Hepatocyte (in vitro differentiated cells): ENCODE data around the gene DOK6. TPM values are rescaled to one million over a fixed set of nuclear protein-coding genes. Genes with fewer than 3 reads are reported as not detected.

Experiments
- DNase-seq: peaks from one replicate; pipeline ENCODE4 v3.0.0-alpha.2; 2016; ENCODE audit warnings: low spot score
- H2AFZ ChIP-seq: fragments of 200-600 bp; sonication (generic); 2 replicates; pipeline ENCODE4 v1.6.0; 2016; ENCODE audit warnings: antibody characterized with exemption, mild to moderate bottlenecking
- H3K27ac ChIP-seq: fragments of 200-600 bp; sonication (generic); 2 replicates; pipeline ENCODE4 v1.5.1; 2016; ENCODE audit warnings: mild to moderate bottlenecking
- H3K27me3 ChIP-seq: fragments of 200-600 bp; sonication (generic); 2 replicates; pipeline ENCODE4 v1.6.1; 2016
- H3K36me3 ChIP-seq: fragments of 200-600 bp; sonication (generic); replicated peaks from 2 replicates; pipeline ENCODE4 v1.5.1; 2016; ENCODE audit warnings: low read depth; ENCODE audit not compliant: insufficient read depth
- H3K4me1 ChIP-seq: fragments of 200-600 bp; sonication (generic); 2 replicates; pipeline ENCODE4 v1.5.1; 2016; ENCODE audit warnings: mild to moderate bottlenecking, moderate library complexity; ENCODE audit not compliant: insufficient read depth
- H3K4me2 ChIP-seq: fragments of 200-600 bp; sonication (generic); 2 replicates; pipeline ENCODE4 v1.6.0; 2016
- H3K4me3 ChIP-seq: fragments of 200-600 bp; sonication (generic); 2 replicates; pipeline ENCODE4 v1.5.1; 2016; ENCODE audit warnings: mild to moderate bottlenecking
- H3K79me2 ChIP-seq: fragments of 200-600 bp; sonication (generic); 2 replicates; pipeline ENCODE4 v1.6.0; 2017; ENCODE audit warnings: mild to moderate bottlenecking
- H3K9me2 ChIP-seq: fragments of 200-600 bp; sonication (generic); replicated peaks from 2 replicates; pipeline ENCODE4 v1.6.0; 2017; ENCODE audit warnings: mild to moderate bottlenecking; ENCODE audit not compliant: insufficient read depth
- H3K9me3 ChIP-seq: fragments of 200-600 bp; sonication (generic); 2 replicates; pipeline ENCODE4 v1.5.1; 2016; ENCODE audit warnings: low read depth, mild to moderate bottlenecking
- H4K20me1 ChIP-seq: fragments of 200-600 bp; sonication (generic); 2 replicates; pipeline ENCODE4 v1.6.0; 2016; ENCODE audit warnings: mild to moderate bottlenecking; ENCODE audit not compliant: insufficient read depth, poor library complexity, severe bottlenecking
- EZH2 ChIP-seq: fragments of 200-600 bp; sonication (generic); IDR thresholded peaks from 2 replicates; pipeline ENCODE4 v1.6.1; 2016; ENCODE audit warnings: antibody characterized with exemption, mild to moderate bottlenecking, borderline replicate concordance
- EZH2phosphoT487 ChIP-seq: fragments of 200-600 bp; sonication (generic); IDR thresholded peaks from one replicate; pipeline ENCODE4 v1.6.1; 2018; ENCODE audit warnings: antibody characterized with exemption, mild to moderate bottlenecking, low read depth, moderate library complexity; ENCODE audit not compliant: unreplicated experiment, severe bottlenecking
- WGBS: methylation state at CpG from one replicate; pipeline ENCODE4 v1.1.6; 2016; ENCODE audit warnings: low lambda C conversion rate; ENCODE audit errors: missing lambda C conversion rate; 5-methylcytosine and 5-hydroxymethylcytosine counted together
- polyA plus RNA-seq: library from polyadenylated mRNA; unstranded; fragments of >200 nt; fragmentation: Nextera tagmentation; extraction: Ambion mirVana; gene quantifications from 2 replicates; pipeline ENCODE4 v1.2.1, GENCODE V29; 2016
- total RNA-seq: library from RNA; depleted of rRNA; stranded (reverse); fragments of >200 nt; gene quantifications from 2 replicates; pipeline ENCODE4 v1.2.3, GENCODE V29; 2014
- TF ChIP-seq, protein P1 (sequence below): fragments of 200-600 bp; sonication (generic); IDR thresholded peaks from 2 replicates; pipeline ENCODE4 v1.5.1; 2016; ENCODE audit warnings: antibody characterized with exemption, mild to moderate bottlenecking; ENCODE audit not compliant: poor library complexity

Gene DOK6
- total and polyA plus RNA-seq, 2 experiments from 2014 or later = 2.6 to 4.0 TPM

GRCh38 chr18:69490072-69490471 lies 89.4 kb downstream of the DOK6 start:
- no peaks in the 10 kb centered on the region for H4K20me1 ChIP-seq
- H3K27me3 ChIP-seq = no peaks in the 10 kb centered on the region
- TF ChIP-seq EZH2phosphoT487 = no peak
- WGBS = 65% methylated on average over 1 of the region's 1 CpG
- DNase-seq = no peak
- no peak overlapping the region for H3K4me2 ChIP-seq
- H3K4me3 ChIP-seq = no peak overlapping the region
- no peak overlapping the region for H2AFZ ChIP-seq
- H3K9me3 ChIP-seq = no peaks in the 10 kb centered on the region
- no peak overlapping the region for H3K27ac ChIP-seq
- peaks cover 6% of the 10 kb centered on the region for H3K4me1 ChIP-seq
- no peaks in the 10 kb centered on the region for H3K36me3 ChIP-seq
- no peaks in the 10 kb centered on the region for H3K9me2 ChIP-seq
- H3K79me2 ChIP-seq = no peaks in the 10 kb centered on the region

DNA sequence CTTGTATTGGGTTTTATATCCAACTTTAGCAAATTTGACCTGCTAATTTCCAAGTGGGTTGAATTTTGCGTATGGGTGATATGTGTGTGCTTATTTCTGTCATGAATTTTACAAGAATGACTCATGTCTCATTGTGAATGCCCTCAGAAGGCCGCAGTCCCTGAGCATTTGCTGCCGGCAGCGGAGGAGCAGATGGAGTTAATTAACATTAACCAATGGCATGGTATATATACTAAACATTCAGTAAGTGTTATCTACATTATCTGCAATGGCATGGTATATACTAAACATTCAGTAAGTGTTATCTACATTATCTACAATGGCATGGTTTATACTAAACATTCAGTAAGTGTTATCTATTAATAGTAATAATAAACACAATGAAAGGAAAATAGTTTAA lies 90.1 kb downstream of the DOK6 start:
- TF ChIP-seq EZH2 (no peak), EZH2phosphoT487 (no peak)
- TF ChIP-seq, protein P1, sequence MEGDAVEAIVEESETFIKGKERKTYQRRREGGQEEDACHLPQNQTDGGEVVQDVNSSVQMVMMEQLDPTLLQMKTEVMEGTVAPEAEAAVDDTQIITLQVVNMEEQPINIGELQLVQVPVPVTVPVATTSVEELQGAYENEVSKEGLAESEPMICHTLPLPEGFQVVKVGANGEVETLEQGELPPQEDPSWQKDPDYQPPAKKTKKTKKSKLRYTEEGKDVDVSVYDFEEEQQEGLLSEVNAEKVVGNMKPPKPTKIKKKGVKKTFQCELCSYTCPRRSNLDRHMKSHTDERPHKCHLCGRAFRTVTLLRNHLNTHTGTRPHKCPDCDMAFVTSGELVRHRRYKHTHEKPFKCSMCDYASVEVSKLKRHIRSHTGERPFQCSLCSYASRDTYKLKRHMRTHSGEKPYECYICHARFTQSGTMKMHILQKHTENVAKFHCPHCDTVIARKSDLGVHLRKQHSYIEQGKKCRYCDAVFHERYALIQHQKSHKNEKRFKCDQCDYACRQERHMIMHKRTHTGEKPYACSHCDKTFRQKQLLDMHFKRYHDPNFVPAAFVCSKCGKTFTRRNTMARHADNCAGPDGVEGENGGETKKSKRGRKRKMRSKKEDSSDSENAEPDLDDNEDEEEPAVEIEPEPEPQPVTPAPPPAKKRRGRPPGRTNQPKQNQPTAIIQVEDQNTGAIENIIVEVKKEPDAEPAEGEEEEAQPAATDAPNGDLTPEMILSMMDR = no peak
- H4K20me1 ChIP-seq = no peaks in the 10 kb centered on the region
- H3K79me2 ChIP-seq = no peaks in the 10 kb centered on the region
- no peak overlapping the region for H3K27ac ChIP-seq
- H3K9me2 ChIP-seq = no peaks in the 10 kb centered on the region
- DNase-seq = no peak
- H2AFZ ChIP-seq = no peak overlapping the region
- H3K9me3 ChIP-seq = no peaks in the 10 kb centered on the region
- H3K4me2 ChIP-seq = no peak overlapping the region
- 43% methylated on average over 4 of the region's 4 CpGs for WGBS
- peaks cover 6% of the 10 kb centered on the region for H3K4me1 ChIP-seq
- no peaks in the 10 kb centered on the region for H3K36me3 ChIP-seq
- no peaks in the 10 kb centered on the region for H3K27me3 ChIP-seq
- H3K4me3 ChIP-seq = no peak overlapping the region

GRCh38 chr18:69491576-69491975 lies 90.9 kb downstream of the DOK6 start:
- no peaks in the 10 kb centered on the region for H3K79me2 ChIP-seq
- no peaks in the 10 kb centered on the region for H3K9me2 ChIP-seq
- no peaks in the 10 kb centered on the region for H4K20me1 ChIP-seq
- H3K36me3 ChIP-seq = no peaks in the 10 kb centered on the region
- H3K4me1 ChIP-seq = peaks cover 6% of the 10 kb centered on the region
- no peak for DNase-seq
- H3K9me3 ChIP-seq = no peaks in the 10 kb centered on the region
- no peak overlapping the region for H3K4me2 ChIP-seq
- no peaks in the 10 kb centered on the region for H3K27me3 ChIP-seq
- no peak overlapping the region for H2AFZ ChIP-seq
- TF ChIP-seq, protein P1 = no peak
- TF ChIP-seq EZH2 (no peak), EZH2phosphoT487 (no peak)
- WGBS = 75% methylated on average over 2 of the region's 2 CpGs
- H3K27ac ChIP-seq = no peak overlapping the region
- no peak overlapping the region for H3K4me3 ChIP-seq

DNA sequence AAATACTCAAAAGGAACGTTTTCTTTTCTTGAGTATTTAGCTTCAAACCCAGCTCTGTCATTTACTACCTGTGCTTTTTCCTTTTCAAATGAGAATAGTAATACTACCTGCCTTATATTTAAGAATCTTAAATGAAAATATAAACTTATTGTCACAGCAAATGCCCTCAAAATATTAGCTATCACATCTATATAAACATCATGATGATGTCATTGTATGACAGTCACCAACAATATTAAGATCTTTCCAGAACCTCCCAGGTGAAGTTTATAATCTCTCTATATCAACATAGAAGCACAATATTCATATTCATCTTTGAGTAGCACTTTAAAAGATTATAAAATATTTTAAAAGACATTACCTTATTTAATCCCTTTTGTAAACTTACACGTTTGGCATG lies 92.2 kb downstream of the DOK6 start:
- peaks cover 6% of the 10 kb centered on the region for H3K4me1 ChIP-seq
- no peaks in the 10 kb centered on the region for H3K27me3 ChIP-seq
- H3K79me2 ChIP-seq = no peaks in the 10 kb centered on the region
- no peak overlapping the region for H2AFZ ChIP-seq
- no peaks in the 10 kb centered on the region for H4K20me1 ChIP-seq
- TF ChIP-seq EZH2 (no peak), EZH2phosphoT487 (no peak)
- TF ChIP-seq, protein P1 = no peak
- no peak for DNase-seq
- WGBS = 80% methylated on average over 2 of the region's 2 CpGs
- H3K36me3 ChIP-seq = no peaks in the 10 kb centered on the region
- H3K4me3 ChIP-seq = no peak overlapping the region
- H3K9me3 ChIP-seq = no peaks in the 10 kb centered on the region
- H3K27ac ChIP-seq = no peak overlapping the region
- no peak overlapping the region for H3K4me2 ChIP-seq
- H3K9me2 ChIP-seq = no peaks in the 10 kb centered on the region
